GM12891 (cell line): ENCODE measurements around the gene PDHX.

ENCODE experiments used
- PAX5 ChIP-seq: IDR thresholded peaks from 2 replicates; pipeline ENCODE4 v1.6.1; 2011; ENCODE audit warnings: low read length, moderate library complexity, mild to moderate bottlenecking; ENCODE audit not compliant: insufficient read depth, severe bottlenecking
- POLR2A ChIP-seq: IDR thresholded peaks from 2 replicates; pipeline ENCODE4 v1.6.1; 2011; ENCODE audit warnings: low read depth, low read length, control low read depth
- POLR2AphosphoS5 ChIP-seq: IDR thresholded peaks from 2 replicates; pipeline ENCODE4 v1.6.1; 2011; ENCODE audit warnings: low read depth, low read length, control low read depth
- TAF1 ChIP-seq: IDR thresholded peaks from 2 replicates; pipeline ENCODE4 v1.6.1; 2011; ENCODE audit warnings: low read depth, low read length, control low read depth

DNA sequence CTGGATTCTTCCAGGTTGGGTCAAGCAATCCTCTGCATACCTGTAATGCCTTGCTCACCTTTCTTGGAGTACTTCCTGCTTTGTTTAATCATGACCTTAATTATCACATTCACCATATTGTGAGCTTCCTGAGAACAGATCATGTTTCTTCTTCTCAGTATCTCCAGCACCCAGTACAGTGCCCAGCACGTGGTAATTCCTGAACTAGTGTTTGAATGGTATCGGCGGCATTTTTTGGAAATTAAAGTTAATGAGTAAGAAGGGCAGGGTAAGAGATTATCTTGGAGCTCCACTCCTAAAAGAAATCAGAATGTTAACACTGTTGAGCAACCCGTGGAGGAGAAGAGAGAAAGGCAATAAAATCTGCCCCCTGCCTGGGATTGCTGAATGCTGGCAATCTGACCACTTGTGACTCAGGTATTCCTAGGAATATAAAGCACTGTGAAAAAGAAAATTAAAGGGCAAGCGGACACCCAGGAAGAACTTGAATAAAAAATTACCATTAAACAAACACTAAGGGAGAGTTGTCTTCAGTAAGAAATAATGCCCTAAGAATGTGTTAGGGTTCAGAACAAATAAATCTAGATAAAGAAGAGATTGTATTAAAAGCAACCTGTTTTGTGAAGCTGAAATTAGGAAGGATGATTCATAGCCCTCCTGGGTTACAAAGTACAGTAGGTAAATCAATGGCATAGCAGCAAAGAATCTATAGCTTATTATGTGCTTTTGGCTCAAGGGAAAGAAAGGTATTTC is 92.9 kb downstream of the PDHX start:
- TF ChIP-seq POLR2A = no peak
- TF ChIP-seq POLR2AphosphoS5 = no peak
- no peak for TF ChIP-seq TAF1
- no peak for TF ChIP-seq PAX5
